Heart left ventricle (tissue), 16 donors: ENCODE measurements around the gene ZYG11B. TPM values are rescaled to one million over a fixed set of nuclear protein-coding genes. Genes with fewer than 3 reads are reported as not detected.
A peak's percentile ranks its signal among the peaks of the same experiment; 100 is the strongest.

Source experiments
- ATAC-seq, 4 donors: fragments of 200-7000 bp; cut with Tn5 transposase; one replicate each; pipeline ENCODE4 v1.9.1; 2020 to 2022; ENCODE audit warnings: moderate library complexity in 4 of 4, mild to moderate bottlenecking in 3 of 4, moderate number of reproducible peaks in 1 of 4
- DNase-seq, 5 donors: peaks; one replicate each; pipeline ENCODE4 v3.0.0-alpha.2; 2020
- H3K27ac ChIP-seq, 12 donors: fragments of 200-600 bp; sonication (generic) in 4 of 12; one replicate each; pipeline versions ENCODE4 v1.5.0 to v1.8.0; 2016 to 2022; ENCODE audit warnings: mild to moderate bottlenecking in 2 of 12
- H3K27me3 ChIP-seq, 9 donors: fragments of 200-600 bp; sonication (generic) in 2 of 9; one replicate each; pipeline versions ENCODE4 v1.5.1 to v1.8.0; 2016 to 2022; ENCODE audit warnings: mild to moderate bottlenecking in 3 of 9
- H3K36me3 ChIP-seq, 9 donors: fragments of 200-600 bp; sonication (generic) in 2 of 9; one replicate each; pipeline versions ENCODE4 v1.5.0 to v1.8.0; 2018 to 2022; ENCODE audit warnings: mild to moderate bottlenecking in 2 of 9
- H3K4me1 ChIP-seq, 12 donors: fragments of 200-600 bp; sonication (generic) in 4 of 12; one replicate each; pipeline versions ENCODE4 v1.5.0 to v1.8.0; 2016 to 2022; ENCODE audit warnings: mild to moderate bottlenecking in 3 of 12
- H3K4me3 ChIP-seq, 12 donors: fragments of 200-600 bp; sonication (generic) in 4 of 12; one replicate each; pipeline versions ENCODE4 v1.5.0 to v1.8.0; 2017 to 2022; ENCODE audit warnings: mild to moderate bottlenecking in 9 of 12, moderate library complexity in 4 of 12
- H3K9me3 ChIP-seq, 12 donors: fragments of 200-600 bp; sonication (generic) in 4 of 12; one replicate each; pipeline versions ENCODE4 v1.5.0 to v1.8.0; 2016 to 2022; ENCODE audit warnings: mild to moderate bottlenecking in 1 of 12
- CTCF ChIP-seq, 12 donors: fragments of 200-600 bp; sonication (generic) in 4 of 12; IDR thresholded peaks; one replicate each; pipeline versions ENCODE4 v1.5.0 to v1.8.0; 2018 to 2022; ENCODE audit warnings: antibody characterized with exemption in 12 of 12, mild to moderate bottlenecking in 5 of 12
- POLR2A ChIP-seq, 2 donors: fragments of 450-650 bp; IDR thresholded peaks; one replicate each; pipeline ENCODE4 v1.6.1; 2017; ENCODE audit warnings: antibody characterized with exemption in 2 of 2, mild to moderate bottlenecking in 2 of 2, moderate library complexity in 2 of 2
- WGBS, 4 donors: extraction: QIAGEN DNeasy Blood & Tissue Kit in 2 of 4; methylation state at CpG; one replicate each; pipeline versions ENCODE4 v1.1.5 to v1.1.7; 2013 to 2018; 5-methylcytosine and 5-hydroxymethylcytosine counted together
- intact Hi-C, 10 donors: fragments of 100-400 bp; cut with DNase I; formaldehyde crosslinking; loops; one replicate each; pipeline versions ENCODE4 v1.11.1 to v1.14.2; 2022
- polyA plus RNA-seq, 2 donors: library from polyadenylated mRNA; stranded (reverse); fragments of 200-250 nt; gene quantifications; one replicate each; pipeline ENCODE4 v1.2.3, GENCODE V29; 2013
- total RNA-seq, 9 donors: library from RNA; depleted of rRNA in 2 of 9; stranded (reverse); fragments of >200 nt in 2 of 9; fragmentation: NEBNext Ultra II Directional in 3 of 9; extraction: Animal tissue kit (Norgen Biotek cat#: 25700) in 3 of 9; gene quantifications; one replicate each; pipeline versions ENCODE4 v1.1.0 to v1.2.4, GENCODE V29; 2016 to 2023
- donor health status: ischemic (EF 13 %, LVEDD 7.1; RV severe dilation, severe dysfunction).
- donor health status: healthy with polysubstance abuse.
- donor health status: DM: no; HTN: yes; CAD: no.
- donor health status: DM: no; HTN: no; CAD: no.
- donor health status: ischemic (EF 25% LVEDD 6.9; RV normal size, moderate dysfunction).
- donor health status: ischemic (EF 25% LVEDD 5.7; RV mildly dilated, moderate dysfunction).
- donor health status: healthy.
- donor health status: DM: yes; HTN: yes; CAD: no.
- donor health status: ischemic (EF 35%, LVEDD 5.7; RV mildly dilated, moderate dysfunction).
- donor health status: nonischemic (EF 11% LVEDD 7.7; RV severe dilation, severe dysfunction).
- donor health status: DM: yes; HTN: yes; CAD: no.
- donor health status: PGD.
- donor health status: ischemic (EF 29% LVEDD 5.4; RV normal size, mild dysfunction).
- donor health status: nonischemic (EF 23%, LVEDD 6.1; RV moderate dilation, normal function).

ZYG11B gene
- total and polyA plus RNA-seq, 11 donors, result 16.6 to 85.4 (median 62.6) TPM

DNA sequence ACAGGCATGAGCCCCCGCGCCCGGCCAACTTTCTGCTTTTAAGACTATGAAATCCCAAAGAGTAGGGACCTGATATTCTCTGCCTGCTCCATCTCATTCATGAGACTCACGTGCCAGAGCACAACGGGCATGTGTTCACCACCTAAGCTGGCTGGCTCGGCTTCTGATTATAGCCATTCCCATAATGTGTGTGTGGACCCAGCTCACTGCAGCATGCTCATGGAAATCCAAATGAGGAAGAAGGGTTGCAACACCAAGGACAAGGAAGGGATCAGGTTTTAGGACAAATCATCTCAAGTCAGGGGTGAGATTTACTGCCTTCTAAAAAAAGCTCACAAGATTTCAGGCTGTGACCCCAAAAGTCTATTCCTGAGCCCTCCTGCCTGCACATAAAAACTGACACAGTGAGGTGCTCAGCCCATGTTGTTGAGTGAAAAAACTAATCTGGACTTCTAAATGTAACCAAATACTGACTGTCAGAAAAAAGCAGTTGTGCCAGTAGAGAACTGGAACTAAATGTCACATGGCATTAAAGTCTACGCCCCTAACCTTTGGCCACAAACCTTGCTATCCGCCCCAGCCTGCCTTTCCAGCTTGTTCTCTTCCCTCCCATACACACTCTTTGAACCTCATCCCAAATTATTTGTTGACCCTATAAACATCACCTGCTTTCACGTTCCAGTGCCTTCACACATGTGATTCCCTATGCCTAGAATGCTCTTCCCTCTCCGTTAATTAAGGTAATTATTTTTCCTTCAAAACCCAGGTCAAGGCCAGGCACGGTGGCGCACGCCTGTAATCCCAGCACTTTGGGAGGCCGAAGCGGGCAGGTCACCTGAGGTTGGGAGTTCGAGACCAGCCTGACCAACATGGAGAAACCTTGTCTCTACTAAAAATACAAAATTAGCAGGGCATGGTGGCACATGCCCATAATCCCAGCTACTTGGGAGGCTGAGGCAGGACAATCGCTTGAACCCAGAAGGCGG, 19.0 kb upstream of the ZYG11B start:
- no peak for DNase-seq
- H3K27ac ChIP-seq, result peak overlapping the region in 3 of 12 donors; percentile 23 to 78 (median 58)
- ATAC-seq, result no peak

DNA sequence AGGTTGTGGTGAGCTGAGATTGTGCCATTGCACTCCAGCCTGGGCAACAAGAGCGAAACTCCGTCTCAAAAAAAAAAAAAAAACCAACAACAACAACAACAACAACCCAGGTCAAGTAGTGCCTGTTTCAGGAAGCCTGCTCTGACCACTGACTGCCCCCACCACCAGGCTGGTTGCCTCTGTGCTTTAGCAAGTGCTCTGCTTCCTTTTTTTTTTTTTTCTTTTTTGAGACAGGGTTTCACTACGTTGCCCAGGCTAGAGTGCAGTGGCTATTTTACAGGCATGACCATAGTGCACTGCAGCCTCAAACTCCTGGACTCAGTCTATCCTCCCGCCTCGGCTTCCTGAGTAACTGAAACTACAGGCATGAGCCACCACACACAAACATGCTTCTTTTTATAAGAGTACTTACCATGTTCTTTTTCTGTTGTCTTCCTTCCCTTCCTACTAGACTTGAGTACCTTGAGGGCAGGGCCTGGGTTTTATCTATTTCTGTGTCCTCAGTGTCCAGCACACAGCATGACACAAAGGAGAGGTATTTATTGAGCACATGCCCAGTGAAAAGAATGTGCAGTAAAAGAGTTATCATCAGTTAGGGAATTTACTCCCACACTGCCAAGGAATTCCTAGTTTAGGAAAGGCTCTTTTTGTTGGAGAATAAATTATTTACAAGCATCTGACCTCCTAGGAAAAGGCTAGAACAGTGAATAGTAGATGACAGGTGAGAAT, 18.2 kb upstream of the ZYG11B start:
- WGBS, 4 donors, result 67 to 82% (median 71%) methylated on average over 5 of the region's 5 CpGs
- peak in 1 of 5 donors; percentile 45 for DNase-seq
- H3K27ac ChIP-seq, result peak overlapping the region in 6 of 12 donors; percentile 1 to 78 (median 25)
- H3K27me3 ChIP-seq, result no peaks in the 10 kb centered on the region
- H3K4me1 ChIP-seq, result peaks cover 0 to 36% (median 6%) of the 10 kb centered on the region in 12 donors
- TF ChIP-seq CTCF (IDR thresholded peaks at IDR 0.05) (no peak), POLR2A (IDR thresholded peaks at IDR 0.05) (no peak)
- ATAC-seq, result peak in 1 of 4 donors; percentile 41
- intact Hi-C loops, result loop anchor here in 4 of 10 donors (10.0 kb wide), 4 partner anchors 197 to 477 kb away; partner anchors contain the start of genes ECHDC2 (in 1 of the 4) and SCP2 (in 1 of the 4)
- no peak overlapping the region for H3K4me3 ChIP-seq
- H3K9me3 ChIP-seq, result no peaks in the 10 kb centered on the region
- H3K36me3 ChIP-seq, result no peaks in the 10 kb centered on the region

More for the DNA sequence above, 19.0 kb upstream of the ZYG11B start:
- Histone ChIP-seq H3K4me3 (no peak overlapping the region), H3K9me3 (no peaks in the 10 kb centered on the region), H3K36me3 (no peaks in the 10 kb centered on the region), H3K27me3 (no peaks in the 10 kb centered on the region), H3K4me1 (peaks cover 0 to 41% (median 8%) of the 10 kb centered on the region in 12 donors)
- TF ChIP-seq CTCF (IDR thresholded peaks at IDR 0.05) (no peak), POLR2A (IDR thresholded peaks at IDR 0.05) (no peak)
- WGBS, 4 donors, result 83 to 90% (median 87%) methylated on average over 18 of the region's 18 CpGs
- intact Hi-C loops, result loop anchor here in 4 of 10 donors (10.0 kb wide), 4 partner anchors 198 to 478 kb away; partner anchors contain the start of genes ECHDC2 (in 1 of the 4) and SCP2 (in 1 of the 4)

GRCh38 chr1:52709016-52709415, 17.2 kb upstream of the ZYG11B start:
- WGBS, 4 donors, result 24 to 39% (median 31%) methylated on average over 6 of the region's 6 CpGs
- ATAC-seq, result no peak
- H3K27ac ChIP-seq, result peak overlapping the region in 1 of 12 donors; percentile 58
- no peak overlapping the region for H3K4me3 ChIP-seq
- TF ChIP-seq CTCF (IDR thresholded peaks at IDR 0.05), result no peak
- no peak for TF ChIP-seq POLR2A (IDR thresholded peaks at IDR 0.05)
- H3K4me1 ChIP-seq, result peaks cover 0 to 28% (median 2%) of the 10 kb centered on the region in 12 donors
- no peaks in the 10 kb centered on the region for H3K36me3 ChIP-seq
- no peaks in the 10 kb centered on the region for H3K9me3 ChIP-seq
- DNase-seq, result no peak
- intact Hi-C loops, result loop anchor here in 4 of 10 donors (10.0 kb wide), 4 partner anchors 196 to 476 kb away; partner anchors contain the start of genes ECHDC2 (in 1 of the 4) and SCP2 (in 1 of the 4)
- no peaks in the 10 kb centered on the region for H3K27me3 ChIP-seq
